AG08396 (cell line): ENCODE measurements around the gene SEMA5A.

Source experiments
- DNase-seq: peaks from one replicate; pipeline ENCODE4 v3.0.0; 2012; ENCODE audit warnings: low spot score, mixed read lengths

SEMA5A gene

GRCh38 chr5:9545136-9545991 lies 511 bp downstream of the SEMA5A start:
- no peak for DNase-seq

GRCh38 chr5:9544502-9545135 lies 1.3 kb downstream of the SEMA5A start:
- peak; percentile 76 for DNase-seq

GRCh38 chr5:9544056-9544455 lies 1.8 kb downstream of the SEMA5A start:
- no peak for DNase-seq

- DNase-seq = no peak
Measured at GRCh38 chr5:9543311-9543920, 2.5 kb downstream of the SEMA5A start.

- no peak for DNase-seq
Measured at GRCh38 chr5:9540791-9541190, 5.1 kb downstream of the SEMA5A start.

GRCh38 chr5:9538504-9538903 lies 7.4 kb downstream of the SEMA5A start:
- DNase-seq = no peak

- no peak for DNase-seq
Measured at GRCh38 chr5:9537223-9538141, 8.4 kb downstream of the SEMA5A start.

GRCh38 chr5:9536717-9537116 lies 9.2 kb downstream of the SEMA5A start:
- DNase-seq = no peak

- DNase-seq = no peak
Measured at GRCh38 chr5:9534881-9535517, 10.9 kb downstream of the SEMA5A start.

- no peak for DNase-seq
Measured at GRCh38 chr5:9533562-9534364, 12.1 kb downstream of the SEMA5A start.

- no peak for DNase-seq
Measured at GRCh38 chr5:9533096-9533495, 12.8 kb downstream of the SEMA5A start.

GRCh38 chr5:9529513-9529912 lies 16.4 kb downstream of the SEMA5A start:
- no peak for DNase-seq

GRCh38 chr5:9529041-9529480 lies 16.8 kb downstream of the SEMA5A start:
- no peak for DNase-seq

- no peak for DNase-seq
Measured at GRCh38 chr5:9524941-9525340, 20.9 kb downstream of the SEMA5A start.

GRCh38 chr5:9523090-9523823 lies 22.6 kb downstream of the SEMA5A start:
- no peak for DNase-seq

- no peak for DNase-seq
Measured at GRCh38 chr5:9519537-9519936, 26.3 kb downstream of the SEMA5A start.

- no peak for DNase-seq
Measured at GRCh38 chr5:9516591-9516990, 29.3 kb downstream of the SEMA5A start.

GRCh38 chr5:9515436-9515835 lies 30.4 kb downstream of the SEMA5A start:
- no peak for DNase-seq

GRCh38 chr5:9514968-9515367 lies 30.9 kb downstream of the SEMA5A start:
- DNase-seq = no peak

- DNase-seq = no peak
Measured at GRCh38 chr5:9513827-9514226, 32.0 kb downstream of the SEMA5A start.
